DOHH2 (cell line): Measurements from ENCODE around the gene ME3.

Source experiments
- H3F3A ChIP-seq: fragments of 200-600 bp; sonication (generic), shearing (Covaris generic); 2 replicates; pipeline ENCODE4 v1.6.0; 2016; ENCODE audit warnings: antibody characterized with exemption, mild to moderate bottlenecking; ENCODE audit not compliant: control insufficient read depth, insufficient read depth
- H3K27ac ChIP-seq: fragments of 200-600 bp; sonication (generic); 2 replicates; pipeline ENCODE4 v1.5.1; 2014; ENCODE audit warnings: low read depth, mild to moderate bottlenecking, low read length, moderate library complexity
- H3K27me3 ChIP-seq: fragments of 200-600 bp; sonication (generic); 2 replicates; pipeline ENCODE4 v1.6.1; 2014; ENCODE audit warnings: mild to moderate bottlenecking, low read length, mixed read lengths; ENCODE audit not compliant: control insufficient read depth
- H3K36me3 ChIP-seq: fragments of 200-600 bp; sonication (generic); 2 replicates; pipeline ENCODE4 v1.6.1; 2014; ENCODE audit warnings: mild to moderate bottlenecking, low read length, moderate library complexity, mixed read lengths; ENCODE audit not compliant: control insufficient read depth
- H3K4me1 ChIP-seq: fragments of 200-600 bp; sonication (generic); 2 replicates; pipeline ENCODE4 v1.6.1; 2014; ENCODE audit warnings: mild to moderate bottlenecking, low read length, mixed read lengths; ENCODE audit not compliant: control insufficient read depth
- H3K4me2 ChIP-seq: fragments of 200-600 bp; sonication (generic); 2 replicates; pipeline ENCODE4 v1.6.0; 2014; ENCODE audit warnings: mild to moderate bottlenecking, low read length, moderate library complexity
- H3K4me3 ChIP-seq: fragments of 200-600 bp; sonication (generic); 2 replicates; pipeline ENCODE4 v1.5.1; 2014; ENCODE audit warnings: mild to moderate bottlenecking, low read length, mixed read lengths
- H3K79me2 ChIP-seq: fragments of 200-600 bp; sonication (generic); 2 replicates; pipeline ENCODE4 v1.6.1; 2014; ENCODE audit warnings: mild to moderate bottlenecking, low read length, mixed read lengths; ENCODE audit not compliant: control insufficient read depth
- H3K9me2 ChIP-seq: fragments of 200-600 bp; sonication (generic); replicated peaks from 2 replicates; pipeline ENCODE4 v1.6.1; 2014; ENCODE audit warnings: mild to moderate bottlenecking, low read length, mixed read lengths; ENCODE audit not compliant: control insufficient read depth
- H3K9me3 ChIP-seq: fragments of 200-600 bp; sonication (generic); 2 replicates; pipeline ENCODE4 v1.6.1; 2014; ENCODE audit warnings: antibody characterized with exemption, low read length, mixed read lengths; ENCODE audit not compliant: control insufficient read depth, insufficient read depth
- H4K20me1 ChIP-seq: fragments of 200-600 bp; sonication (generic); 2 replicates; pipeline ENCODE4 v1.6.0; 2014; ENCODE audit warnings: low read depth, mild to moderate bottlenecking, antibody characterized with exemption, low read length, moderate library complexity; ENCODE audit not compliant: control insufficient read depth, insufficient read depth
- CTCF ChIP-seq: fragments of 200-600 bp; sonication (generic); IDR thresholded peaks from one replicate; pipeline ENCODE4 v1.5.1; 2014; ENCODE audit warnings: antibody characterized with exemption, mild to moderate bottlenecking, low read depth, low read length; ENCODE audit not compliant: poor library complexity, severe bottlenecking
- EZH2phosphoT487 ChIP-seq: fragments of 200-600 bp; sonication (generic); IDR thresholded peaks from 2 replicates; pipeline ENCODE4 v1.6.1; 2017; ENCODE audit warnings: borderline replicate concordance, mild to moderate bottlenecking, antibody characterized with exemption, low read length, moderate library complexity, mixed read lengths

ME3 gene

DNA sequence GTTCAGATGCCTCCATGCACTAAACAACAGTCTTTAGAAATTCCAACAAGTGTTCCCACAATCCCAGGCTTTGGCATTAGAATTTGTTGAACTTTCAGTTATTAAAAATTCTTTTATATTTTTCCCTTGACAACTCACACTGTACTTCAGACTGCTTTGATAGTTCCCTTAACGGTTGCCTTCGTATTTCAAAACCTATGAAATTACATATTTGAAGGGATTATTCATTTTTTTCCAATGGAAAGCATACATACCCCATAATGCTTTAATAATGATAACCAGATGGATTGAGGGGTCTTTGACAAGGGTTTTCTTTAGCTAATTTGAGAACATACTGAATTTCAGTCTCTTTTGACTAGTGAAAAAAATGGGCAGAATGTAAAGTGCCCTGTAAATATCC lies 76.5 kb downstream of the ME3 start:
- no peaks in the 10 kb centered on the region for H4K20me1 ChIP-seq
- no peaks in the 10 kb centered on the region for H3F3A ChIP-seq
- no peak overlapping the region for H3K4me2 ChIP-seq
- no peaks in the 10 kb centered on the region for H3K27me3 ChIP-seq
- H3K4me1 ChIP-seq, result no peaks in the 10 kb centered on the region
- no peaks in the 10 kb centered on the region for H3K9me2 ChIP-seq
- no peak overlapping the region for H3K4me3 ChIP-seq
- no peaks in the 10 kb centered on the region for H3K9me3 ChIP-seq
- H3K79me2 ChIP-seq, result no peaks in the 10 kb centered on the region
- H3K36me3 ChIP-seq, result no peaks in the 10 kb centered on the region
- TF ChIP-seq CTCF (no peak), EZH2phosphoT487 (no peak)
- H3K27ac ChIP-seq, result no peak overlapping the region

- H3K27me3 ChIP-seq, result no peaks in the 10 kb centered on the region
- no peak overlapping the region for H3K4me2 ChIP-seq
- H3K36me3 ChIP-seq, result no peaks in the 10 kb centered on the region
- no peaks in the 10 kb centered on the region for H3F3A ChIP-seq
- no peaks in the 10 kb centered on the region for H3K4me1 ChIP-seq
- H3K9me2 ChIP-seq, result no peaks in the 10 kb centered on the region
- no peaks in the 10 kb centered on the region for H4K20me1 ChIP-seq
- H3K79me2 ChIP-seq, result no peaks in the 10 kb centered on the region
- H3K4me3 ChIP-seq, result no peak overlapping the region
- no peak overlapping the region for H3K27ac ChIP-seq
- no peaks in the 10 kb centered on the region for H3K9me3 ChIP-seq
- TF ChIP-seq CTCF (no peak), EZH2phosphoT487 (no peak)
These were observed 77.0 kb downstream of the ME3 start for GRCh38 chr11:86595451-86595850.

DNA sequence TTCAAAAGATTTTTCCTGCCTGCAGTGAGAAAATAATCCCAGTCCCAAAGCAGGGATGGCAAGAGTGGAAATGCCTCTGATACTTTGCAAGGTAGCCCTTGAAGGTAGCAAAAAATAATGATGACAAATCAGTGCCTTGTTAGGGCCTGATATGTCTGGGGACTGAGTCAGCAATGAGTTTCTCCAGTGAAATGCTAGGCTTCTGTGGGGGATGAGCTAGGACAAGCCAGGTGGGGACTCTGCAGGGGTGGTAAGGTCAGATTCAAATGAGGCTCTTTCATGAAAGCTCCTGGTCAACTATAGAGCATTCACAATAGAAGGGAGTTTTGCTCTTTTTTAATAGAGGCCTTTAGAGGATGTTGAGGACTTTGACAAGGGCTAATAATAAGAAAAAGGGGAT lies 77.7 kb downstream of the ME3 start:
- H3K9me3 ChIP-seq, result no peaks in the 10 kb centered on the region
- no peaks in the 10 kb centered on the region for H3K36me3 ChIP-seq
- no peaks in the 10 kb centered on the region for H3K79me2 ChIP-seq
- TF ChIP-seq EZH2phosphoT487, result no peak
- no peak for TF ChIP-seq CTCF
- H3K4me3 ChIP-seq, result no peak overlapping the region
- no peaks in the 10 kb centered on the region for H3K9me2 ChIP-seq
- no peak overlapping the region for H3K27ac ChIP-seq
- H3K4me2 ChIP-seq, result no peak overlapping the region
- H3K27me3 ChIP-seq, result no peaks in the 10 kb centered on the region
- no peaks in the 10 kb centered on the region for H3F3A ChIP-seq
- H3K4me1 ChIP-seq, result no peaks in the 10 kb centered on the region
- no peaks in the 10 kb centered on the region for H4K20me1 ChIP-seq

GRCh38 chr11:86593833-86594232 lies 78.6 kb downstream of the ME3 start:
- Histone ChIP-seq H3K4me3 (no peak overlapping the region), H4K20me1 (no peaks in the 10 kb centered on the region), H3K36me3 (no peaks in the 10 kb centered on the region), H3K4me2 (no peak overlapping the region), H3K27ac (no peak overlapping the region), H3K9me2 (no peaks in the 10 kb centered on the region), H3K4me1 (no peaks in the 10 kb centered on the region), H3K27me3 (no peaks in the 10 kb centered on the region), H3F3A (no peaks in the 10 kb centered on the region), H3K79me2 (no peaks in the 10 kb centered on the region), H3K9me3 (no peaks in the 10 kb centered on the region)
- no peak for TF ChIP-seq EZH2phosphoT487
- TF ChIP-seq CTCF, result no peak
